NCI-H2196 treated with DMSO at 0.1 percent for 48 hours (cell line): ENCODE data around the gene PEX11B.

Experiments used
- DNase-seq: peaks from one replicate; lab custom pipeline; 2025; ENCODE audit not compliant: unreplicated experiment; lab: John Stamatoyannopoulos, UW

PEX11B gene

GRCh38 chr1:145918144-145918991 is at the start of gene PEX11B:
TSS of gene PEX11B (minus strand) at chr1:145918717. CDS start at chr1:145918688, 29 bp downstream.
- DNase-seq: peak; percentile 73

- no peak for DNase-seq
These were observed 48.8 kb upstream of the PEX11B start for GRCh38 chr1:145967288-145967687.

GRCh38 chr1:145965119-145965744 is 46.7 kb upstream of the PEX11B start:
- no peak for DNase-seq

- peak; percentile 90 for DNase-seq
These were observed 46.0 kb upstream of the PEX11B start, which contains the start of the genes ANKRD34A and POLR3GL for GRCh38 chr1:145964328-145965118. TSS of gene ANKRD34A (minus strand) at chr1:145964575. CDS start at chr1:145961759, 2,816 bp downstream. TSS of gene POLR3GL (plus strand) at chr1:145964690. CDS start at chr1:145974866, 10,176 bp downstream.

GRCh38 chr1:145963265-145964019 is 44.9 kb upstream of the PEX11B start:
- DNase-seq: no peak

- no peak for DNase-seq
These were observed 43.9 kb upstream of the PEX11B start for GRCh38 chr1:145962157-145963102.

GRCh38 chr1:145961425-145962156 is 43.1 kb upstream of the PEX11B start:
- DNase-seq: no peak

GRCh38 chr1:145961109-145961424 is 42.5 kb upstream of the PEX11B start:
- no peak for DNase-seq

- DNase-seq: peak; percentile 51
These were observed 42.1 kb upstream of the PEX11B start for GRCh38 chr1:145960468-145961108.

GRCh38 chr1:145959957-145960467 is 41.5 kb upstream of the PEX11B start:
- no peak for DNase-seq

- no peak for DNase-seq
These were observed 40.8 kb upstream of the PEX11B start for GRCh38 chr1:145959333-145959732.

- DNase-seq: no peak
These were observed 40.2 kb upstream of the PEX11B start for GRCh38 chr1:145958734-145959133.

GRCh38 chr1:145957443-145958319 is 39.2 kb upstream of the PEX11B start, which contains the start of gene LIX1L:
TSS of gene LIX1L (minus strand) at chr1:145958017. CDS start at chr1:145957927, 90 bp downstream.
- peak; percentile 95 for DNase-seq

- no peak for DNase-seq
These were observed 38.4 kb upstream of the PEX11B start for GRCh38 chr1:145956781-145957442.

- DNase-seq: no peak
These were observed 37.8 kb upstream of the PEX11B start for GRCh38 chr1:145956361-145956760.

- DNase-seq: no peak
These were observed 36.9 kb upstream of the PEX11B start for GRCh38 chr1:145955436-145955835.

GRCh38 chr1:145953861-145954260 is 35.3 kb upstream of the PEX11B start:
- no peak for DNase-seq
